NCI-H82 (cell line): Measurements from ENCODE around the gene RAB14.
"Not testable (repeated sequence)": the region's sequence is repeated elsewhere in the genome, so short reads cannot be mapped to it uniquely, and the experiment has no call there.

ENCODE experiments used
- DNase-seq: peaks from one replicate; lab custom pipeline; 2025; lab: John Stamatoyannopoulos, UW

Gene RAB14

GRCh38 chr9:121191235-121191634 lies 10.4 kb downstream of the RAB14 start:
- peak; percentile 30 for DNase-seq

DNA sequence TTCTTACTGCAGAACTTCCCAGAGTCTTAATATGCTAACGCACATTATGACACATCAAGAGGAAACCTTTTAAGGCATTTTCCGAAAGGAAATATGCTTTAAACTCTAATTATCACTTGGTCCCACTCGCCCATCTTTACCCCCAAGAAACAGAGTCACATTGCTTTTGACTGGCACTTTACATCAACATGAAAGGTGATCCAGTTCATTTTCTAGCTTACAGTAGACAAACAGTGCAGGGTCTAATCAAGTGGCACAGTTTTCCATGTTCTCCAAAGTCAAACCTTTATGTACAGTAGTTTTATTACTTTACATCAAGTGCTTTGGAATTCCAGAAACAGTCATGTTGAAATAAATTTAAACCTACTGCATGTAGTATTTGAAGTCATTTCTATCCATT lies 12.0 kb downstream of the RAB14 start:
- no peak for DNase-seq

DNA sequence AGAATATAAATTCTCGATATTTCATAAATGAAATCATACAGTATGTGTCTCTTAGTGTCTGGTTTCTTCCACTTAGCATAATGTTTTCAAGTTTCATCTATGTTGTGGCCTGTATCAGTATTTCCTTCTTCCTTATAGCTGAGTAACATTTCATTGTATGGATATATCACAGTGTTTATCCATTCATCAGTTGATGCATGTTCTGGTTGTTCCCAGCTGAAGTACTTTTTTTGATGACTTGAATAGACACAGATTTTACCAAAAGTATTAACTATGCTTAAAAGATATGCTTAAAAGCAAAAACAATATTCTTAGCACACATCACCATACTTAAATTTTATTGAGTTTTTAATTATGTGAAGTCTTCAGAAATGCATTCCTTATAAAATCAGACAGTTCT lies 12.7 kb downstream of the RAB14 start:
- DNase-seq, result no peak

DNA sequence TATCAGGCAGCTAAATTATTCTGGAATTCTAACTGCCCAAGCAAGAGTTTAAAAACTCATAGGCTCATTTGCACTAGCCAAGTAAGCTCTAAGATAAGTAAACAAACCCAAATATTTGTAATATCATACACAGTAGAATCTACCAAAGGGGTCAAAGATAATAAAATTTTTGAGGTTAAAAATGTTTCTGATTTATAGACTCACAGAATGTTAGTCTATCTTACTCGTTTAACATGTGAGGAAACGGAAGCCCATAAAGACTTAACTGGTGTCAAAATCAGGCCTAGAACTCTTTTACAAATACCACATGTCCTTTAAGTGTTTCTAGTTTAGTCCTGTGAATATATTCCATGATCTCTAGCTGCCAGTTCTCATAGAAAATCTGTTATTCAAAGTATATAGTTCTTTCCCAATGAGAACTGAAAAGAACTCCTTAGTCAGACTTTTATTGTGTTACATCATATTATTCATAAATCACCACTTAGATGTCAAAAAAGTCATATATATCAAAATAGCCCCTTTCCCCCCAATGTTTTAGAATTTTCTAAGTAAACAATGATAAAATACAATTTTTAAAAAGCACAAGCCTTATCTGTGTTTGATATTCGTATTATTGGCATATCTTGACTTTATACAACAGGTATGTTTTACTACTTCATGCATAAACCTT lies 13.9 kb downstream of the RAB14 start:
- no peak for DNase-seq

GRCh38 chr9:121185774-121186403 lies 15.8 kb downstream of the RAB14 start:
- no peak for DNase-seq

DNA sequence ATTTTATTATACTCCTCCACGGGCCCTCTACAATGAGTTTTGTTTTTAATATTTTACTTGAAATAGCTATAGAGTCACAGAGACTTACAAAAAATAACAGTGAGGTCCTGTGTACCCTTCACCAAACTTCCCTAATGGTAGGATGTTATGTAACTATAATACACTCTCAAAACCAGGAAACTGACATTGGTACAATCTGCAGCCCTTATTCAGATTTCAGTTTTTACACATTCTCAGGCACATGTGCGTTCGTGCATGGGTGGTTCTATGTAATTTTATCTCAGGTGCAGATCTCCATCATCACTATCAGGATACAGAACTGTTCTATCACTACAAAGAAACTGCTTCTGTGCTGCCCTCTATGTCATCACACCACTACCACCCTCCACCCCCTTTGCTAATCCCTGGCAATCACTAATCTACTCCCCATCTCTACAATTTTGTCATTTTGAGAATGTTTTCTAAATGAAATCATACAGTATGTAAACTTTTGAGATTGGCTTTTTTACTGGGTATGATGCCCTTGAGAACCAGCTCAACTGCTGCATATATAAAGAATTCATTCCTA lies 16.4 kb downstream of the RAB14 start:
- DNase-seq, result no peak

DNA sequence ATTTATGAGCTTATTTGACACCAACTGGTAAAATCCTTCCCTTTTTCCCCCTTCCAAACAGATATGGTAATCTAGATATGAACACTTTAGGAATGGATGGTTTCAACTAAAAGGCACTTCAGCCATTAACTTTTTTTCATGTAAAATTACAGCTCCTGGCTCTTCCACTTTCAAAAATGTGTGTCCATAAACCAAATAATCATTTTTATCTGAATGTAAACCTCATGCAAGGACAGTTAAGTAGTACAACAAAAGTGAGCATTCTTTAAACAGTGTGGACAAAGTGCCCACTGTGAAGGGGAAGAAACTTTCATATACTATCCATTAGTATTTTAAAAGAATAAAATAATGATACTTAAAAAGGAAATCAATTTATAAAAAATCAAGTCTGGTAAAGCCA lies 17.2 kb downstream of the RAB14 start:
- DNase-seq, result no peak

DNA sequence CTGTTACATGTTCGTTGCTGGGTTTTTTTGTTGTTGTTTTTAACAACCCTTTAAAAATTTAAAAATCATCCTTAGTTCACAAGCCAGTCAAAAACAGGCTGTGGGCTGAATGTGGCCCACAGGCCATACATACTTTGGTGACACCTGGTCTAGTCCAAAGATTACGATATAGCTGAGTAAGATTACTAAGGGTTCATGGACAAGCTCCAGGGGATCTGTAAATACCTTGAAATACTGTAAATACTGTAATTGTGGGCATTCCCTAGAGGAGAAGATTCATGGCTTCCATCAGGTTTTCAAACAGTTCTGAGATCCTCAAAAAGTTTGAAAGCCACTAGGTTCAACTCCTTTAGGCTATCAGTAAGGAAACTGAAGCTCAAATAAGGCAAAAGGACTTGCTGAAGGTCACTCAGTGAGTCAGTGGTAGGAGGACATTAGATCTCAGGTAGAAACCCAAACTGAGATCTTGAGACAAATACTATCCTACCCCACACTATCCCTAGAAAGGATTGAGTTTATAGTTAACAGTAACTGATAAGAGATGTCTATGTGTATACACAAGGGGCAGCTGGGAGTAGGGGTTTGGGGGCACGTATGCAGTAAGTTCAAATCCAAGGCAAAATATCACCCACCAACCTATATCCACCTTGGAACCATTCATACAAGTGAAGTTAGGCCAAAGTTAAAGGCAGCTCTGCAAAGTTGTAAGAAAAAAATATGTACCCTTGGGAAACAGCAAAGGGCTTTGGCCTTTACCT lies 17.8 kb downstream of the RAB14 start:
- DNase-seq, result no peak

GRCh38 chr9:121182989-121183388 lies 18.7 kb downstream of the RAB14 start:
- DNase-seq, result no peak

DNA sequence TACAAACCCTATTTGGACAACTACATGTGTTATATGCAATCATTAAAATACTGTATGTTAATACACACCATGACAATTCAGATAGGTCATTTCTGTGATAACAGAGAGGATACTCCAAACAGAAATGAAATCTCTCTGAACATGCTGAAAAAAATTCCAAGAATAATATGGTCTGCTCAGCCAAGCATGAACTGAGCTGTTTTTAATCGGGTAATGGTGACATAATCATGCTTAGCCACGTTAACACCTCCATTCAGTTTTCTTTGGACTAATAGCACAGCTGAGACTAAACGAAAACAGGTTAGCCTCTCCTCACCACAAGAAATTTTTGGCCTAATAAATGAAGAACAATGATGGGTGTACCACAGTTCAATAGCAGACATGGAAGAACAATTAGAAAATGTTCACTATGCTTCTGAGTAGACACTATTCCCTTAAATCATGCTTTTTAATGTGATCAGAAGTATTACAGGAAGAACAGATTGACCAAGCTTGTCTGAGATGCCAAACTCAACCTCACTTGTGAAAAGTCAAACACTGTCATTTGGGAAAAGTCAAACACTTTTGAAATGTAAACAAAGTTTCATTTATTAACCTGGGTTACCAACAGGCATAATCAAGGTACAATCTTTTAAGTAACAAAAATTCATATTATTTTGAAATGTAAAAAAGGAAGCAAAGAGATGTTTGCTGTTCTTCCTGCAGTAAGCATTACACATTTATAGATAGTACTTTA lies 19.4 kb downstream of the RAB14 start:
- DNase-seq, result peak; percentile 58

DNA sequence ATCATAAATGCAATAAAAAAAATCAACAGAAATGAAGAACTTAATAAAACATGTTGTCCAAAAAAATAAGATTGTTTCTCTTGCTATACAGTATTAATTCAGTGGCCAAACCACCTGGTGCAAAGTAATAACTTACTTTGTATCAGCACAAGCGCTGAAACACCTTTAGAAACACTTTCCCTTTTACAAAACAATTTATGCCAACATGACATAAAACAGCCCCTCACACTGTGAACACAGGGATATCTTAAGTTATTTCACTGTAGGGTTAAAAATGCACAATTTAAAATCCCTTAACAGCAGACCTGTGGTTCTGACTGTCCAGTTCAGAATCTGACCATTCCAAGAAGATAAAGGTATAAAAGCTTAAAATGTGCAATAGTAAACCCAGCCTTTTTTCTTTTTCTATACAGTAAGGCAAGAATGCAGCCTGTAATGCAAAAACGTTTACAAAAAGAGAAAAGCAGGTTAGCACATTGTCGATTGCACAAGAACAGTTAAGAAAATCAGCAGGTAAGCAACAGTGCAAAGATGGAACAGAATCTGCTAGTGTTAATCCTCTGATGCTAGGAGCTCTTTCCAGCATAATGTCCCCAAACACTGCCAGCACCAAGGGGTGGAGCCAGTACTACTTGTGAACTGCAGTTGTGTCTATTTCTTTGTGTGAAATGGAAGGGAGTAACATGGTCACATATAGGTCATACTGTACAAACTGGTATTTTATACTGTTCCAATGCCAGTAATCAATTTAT lies 21.6 kb downstream of the RAB14 start:
- peak; percentile 55 for DNase-seq

DNA sequence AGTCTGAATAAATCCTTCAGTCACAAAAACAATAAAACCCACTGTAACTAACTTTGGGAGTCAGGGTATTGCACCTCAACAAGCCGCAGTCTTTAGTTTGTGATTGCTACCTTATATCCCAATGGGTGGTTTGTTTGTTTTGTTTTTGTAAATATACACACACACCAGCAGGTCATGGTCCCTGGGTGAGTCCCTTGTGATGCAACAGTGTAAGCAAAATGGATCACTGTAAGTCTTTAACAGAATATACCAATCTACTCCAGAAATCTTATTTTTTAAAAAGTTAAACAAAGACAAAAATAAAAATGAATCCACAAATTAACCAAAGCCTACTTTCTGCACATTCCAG lies 22.3 kb downstream of the RAB14 start:
- DNase-seq, result not testable (repeated sequence)

DNA sequence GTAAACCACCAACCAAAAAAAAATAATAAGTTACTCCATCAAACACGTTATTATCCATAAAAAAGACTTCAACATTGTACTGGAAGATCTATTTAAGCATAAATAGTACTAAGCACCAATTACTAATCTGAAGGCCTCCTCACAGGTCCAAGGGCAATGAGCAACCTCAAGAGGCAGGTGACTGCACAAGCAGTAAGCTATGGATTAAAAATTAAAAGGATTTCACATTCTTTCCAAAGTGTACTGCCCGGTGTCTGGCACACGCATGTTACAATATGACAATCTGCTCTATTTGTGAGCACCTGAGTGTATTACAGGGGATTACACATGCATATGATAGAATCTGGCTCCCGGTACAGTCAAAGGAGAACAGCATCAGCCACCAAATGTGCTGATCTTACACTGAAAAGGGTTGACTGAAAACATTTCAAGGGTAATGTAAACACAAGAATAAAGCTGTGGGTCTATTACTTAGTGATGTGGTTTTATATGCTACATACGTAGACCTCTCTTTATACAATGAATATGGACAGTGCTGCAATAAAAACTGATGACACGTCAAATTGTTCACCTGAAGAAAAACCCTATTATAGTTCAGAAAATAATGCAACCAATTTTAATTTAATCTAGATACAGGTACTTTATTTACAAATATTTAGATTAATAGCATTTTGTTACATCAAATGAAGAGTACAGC lies 22.8 kb downstream of the RAB14 start:
- DNase-seq, result peak; percentile 80

GRCh38 chr9:121173501-121173900 lies 28.2 kb downstream of the RAB14 start:
- no peak for DNase-seq

GRCh38 chr9:121172726-121173487 lies 28.8 kb downstream of the RAB14 start:
- no peak for DNase-seq

DNA sequence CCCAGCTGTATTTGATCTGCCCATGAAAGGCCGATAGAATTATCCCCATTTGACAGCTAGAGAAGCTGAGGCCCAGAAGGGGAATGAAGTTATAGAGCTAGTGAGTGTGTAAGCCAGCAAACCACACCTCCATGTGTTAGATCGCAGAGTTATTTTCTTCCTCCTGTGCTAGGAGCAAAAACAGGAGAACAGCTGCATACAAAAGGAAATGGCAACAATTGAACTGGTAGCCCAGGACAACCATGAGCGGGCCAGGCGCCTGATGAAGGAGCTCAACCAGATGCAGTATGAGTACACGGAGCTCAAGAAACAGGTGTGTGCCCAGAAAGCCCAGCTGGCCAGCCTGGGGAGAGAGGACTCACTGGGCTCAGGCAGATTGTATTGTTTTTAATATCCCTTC lies 30.4 kb downstream of the RAB14 start:
- DNase-seq, result no peak

- DNase-seq, result peak; percentile 8
These were observed 32.5 kb downstream of the RAB14 start for GRCh38 chr9:121169094-121169601.

DNA sequence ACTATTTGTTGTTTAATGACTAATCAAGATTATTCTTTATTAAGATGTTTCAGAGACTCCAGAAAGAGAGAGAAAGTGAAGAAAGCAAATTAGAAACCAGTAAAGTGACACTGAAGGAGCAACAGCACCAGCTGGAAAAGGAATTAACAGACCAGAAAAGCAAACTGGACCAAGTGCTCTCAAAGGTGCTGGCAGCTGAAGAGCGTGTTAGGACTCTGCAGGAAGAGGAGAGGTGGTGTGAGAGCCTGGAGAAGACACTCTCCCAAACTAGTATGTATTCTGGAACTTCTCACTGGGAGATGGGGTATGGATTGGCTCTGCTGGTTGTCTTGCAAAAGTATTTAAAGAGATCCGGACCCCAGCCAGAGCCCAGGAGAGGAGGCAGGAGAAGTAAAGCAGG lies 33.6 kb downstream of the RAB14 start:
- DNase-seq, result no peak

DNA sequence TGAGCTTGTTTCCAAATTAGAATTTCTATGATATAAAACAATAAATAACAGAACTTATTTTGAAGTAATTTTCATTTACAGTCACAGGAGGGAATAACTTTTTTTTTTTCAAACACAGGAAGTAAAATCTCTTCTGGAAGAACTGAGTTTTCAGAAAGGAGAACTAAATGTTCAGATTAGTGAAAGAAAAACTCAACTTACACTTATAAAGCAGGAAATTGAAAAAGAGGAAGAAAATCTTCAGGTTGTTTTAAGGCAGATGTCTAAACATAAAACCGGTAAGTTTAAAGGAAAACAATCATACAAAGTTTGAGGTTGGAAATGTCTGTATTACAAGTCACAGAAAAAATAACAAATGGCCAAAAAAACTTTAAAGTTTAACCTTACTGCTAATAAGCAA lies 41.6 kb downstream of the RAB14 start:
- no peak for DNase-seq

- no peak for DNase-seq
These were observed 43.7 kb downstream of the RAB14 start for GRCh38 chr9:121157939-121158338.
